ENCODE results near the gene PTPRG. TPM values are rescaled to one million over a fixed set of nuclear protein-coding genes. Genes with fewer than 3 reads are reported as not detected.

Gene PTPRG
- total RNA-seq, 2 experiments from 2014 or later = 0.13 to 0.70 TPM

DNA sequence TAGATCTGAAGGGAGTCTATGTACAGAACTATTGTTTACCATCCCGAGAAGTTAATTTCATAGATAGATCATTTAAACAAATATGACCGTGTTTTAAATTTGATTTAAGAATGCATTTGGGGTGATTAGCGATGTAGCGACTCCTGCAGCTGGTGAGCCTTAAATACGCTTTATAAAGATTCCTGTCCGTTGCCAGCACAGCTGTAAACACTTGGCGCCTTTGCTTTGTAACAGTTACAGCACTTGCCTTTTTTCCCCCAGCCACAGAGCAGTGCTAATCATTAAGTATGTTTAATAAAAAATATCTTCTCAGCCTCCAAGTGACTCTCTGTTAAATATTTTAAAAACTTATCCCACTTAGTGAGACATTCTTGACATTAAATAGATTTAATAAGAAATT, 478.2 kb downstream of the PTPRG start:
- CTCF ChIA-PET (ENCODE audit: unreplicated experiment) = no interaction called here

DNA sequence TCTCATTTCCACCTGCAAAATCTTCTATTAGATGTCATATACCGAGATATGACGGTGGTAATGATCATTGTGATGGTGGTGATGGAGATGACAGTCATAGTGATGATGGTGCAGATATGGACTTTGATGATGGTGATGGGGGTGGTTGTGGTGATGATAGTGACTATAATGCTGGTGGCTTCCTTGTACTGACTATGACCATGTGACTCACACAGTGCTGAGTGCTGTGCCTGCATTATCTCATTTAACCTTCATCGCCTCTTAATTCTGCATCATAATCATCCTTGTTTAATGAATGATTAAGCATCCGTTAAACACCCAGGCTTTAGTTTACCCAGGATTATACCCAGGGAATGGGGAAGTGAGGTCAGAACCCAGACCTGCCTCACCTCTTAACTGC, 480.3 kb downstream of the PTPRG start:
- Histone ChIP-seq H3K36me3 (ENCODE audit: insufficient read depth, low read length) (no peaks in the 10 kb centered on the region), H3K4me1 (ENCODE audit: insufficient read depth, low read length, poor library complexity, severe bottlenecking) (no peaks in the 10 kb centered on the region), H3K9me3 (ENCODE audit: low read length) (no peaks in the 10 kb centered on the region), H3K9me2 (ENCODE audit: insufficient read depth, low read length) (no peaks in the 10 kb centered on the region), H3K27ac (ENCODE audit: low read depth, low read length, poor library complexity, severe bottlenecking) (no peak overlapping the region), H2AFZ (ENCODE audit: low read length) (no peak overlapping the region), H3K4me3 (ENCODE audit: low read depth, low read length, poor library complexity, severe bottlenecking) (no peak overlapping the region), H3K79me2 (ENCODE audit: insufficient read depth, low read depth, low read length) (no peaks in the 10 kb centered on the region), H3K4me2 (ENCODE audit: low read length) (no peak overlapping the region), H4K20me1 (ENCODE audit: insufficient read depth, low read length) (no peaks in the 10 kb centered on the region)
- no TSS peak for BruUV-seq (replicated peaks)
- CTCF ChIA-PET (ENCODE audit: unreplicated experiment) = no interaction called here
- no peak for TF ChIP-seq EZH2phosphoT487 (IDR thresholded peaks at IDR 0.05; ENCODE audit: borderline replicate concordance, low read depth, low read length)
- TF ChIP-seq, protein P1, sequence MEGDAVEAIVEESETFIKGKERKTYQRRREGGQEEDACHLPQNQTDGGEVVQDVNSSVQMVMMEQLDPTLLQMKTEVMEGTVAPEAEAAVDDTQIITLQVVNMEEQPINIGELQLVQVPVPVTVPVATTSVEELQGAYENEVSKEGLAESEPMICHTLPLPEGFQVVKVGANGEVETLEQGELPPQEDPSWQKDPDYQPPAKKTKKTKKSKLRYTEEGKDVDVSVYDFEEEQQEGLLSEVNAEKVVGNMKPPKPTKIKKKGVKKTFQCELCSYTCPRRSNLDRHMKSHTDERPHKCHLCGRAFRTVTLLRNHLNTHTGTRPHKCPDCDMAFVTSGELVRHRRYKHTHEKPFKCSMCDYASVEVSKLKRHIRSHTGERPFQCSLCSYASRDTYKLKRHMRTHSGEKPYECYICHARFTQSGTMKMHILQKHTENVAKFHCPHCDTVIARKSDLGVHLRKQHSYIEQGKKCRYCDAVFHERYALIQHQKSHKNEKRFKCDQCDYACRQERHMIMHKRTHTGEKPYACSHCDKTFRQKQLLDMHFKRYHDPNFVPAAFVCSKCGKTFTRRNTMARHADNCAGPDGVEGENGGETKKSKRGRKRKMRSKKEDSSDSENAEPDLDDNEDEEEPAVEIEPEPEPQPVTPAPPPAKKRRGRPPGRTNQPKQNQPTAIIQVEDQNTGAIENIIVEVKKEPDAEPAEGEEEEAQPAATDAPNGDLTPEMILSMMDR (conservative IDR thresholded peaks at IDR 0.05; ENCODE audit: low read length) = no peak
- DNase-seq (ENCODE audit: low spot score) = no peak
- POLR2A ChIA-PET = no interaction called here
- intact Hi-C loops (cut with micrococcal nuclease; ENCODE audit: unreplicated experiment) = no loop called here

More for the DNA sequence above, 478.2 kb downstream of the PTPRG start:
- no peak overlapping the region for H3K27ac ChIP-seq (ENCODE audit: low read depth, low read length, poor library complexity, severe bottlenecking)
- DNase-seq (ENCODE audit: low spot score) = no peak
- no peaks in the 10 kb centered on the region for H3K9me3 ChIP-seq (ENCODE audit: low read length)
- H3K36me3 ChIP-seq (ENCODE audit: insufficient read depth, low read length) = no peaks in the 10 kb centered on the region
- no peak overlapping the region for H3K4me3 ChIP-seq (ENCODE audit: low read depth, low read length, poor library complexity, severe bottlenecking)
- H4K20me1 ChIP-seq (ENCODE audit: insufficient read depth, low read length) = no peaks in the 10 kb centered on the region
- H3K9me2 ChIP-seq (ENCODE audit: insufficient read depth, low read length) = no peaks in the 10 kb centered on the region
- POLR2A ChIA-PET = no interaction called here
- H3K79me2 ChIP-seq (ENCODE audit: insufficient read depth, low read depth, low read length) = no peaks in the 10 kb centered on the region
- H2AFZ ChIP-seq (ENCODE audit: low read length) = no peak overlapping the region
- no peak overlapping the region for H3K4me2 ChIP-seq (ENCODE audit: low read length)
- intact Hi-C loops (cut with micrococcal nuclease; ENCODE audit: unreplicated experiment) = no loop called here
- BruUV-seq (replicated peaks) = no TSS peak
- H3K4me1 ChIP-seq (ENCODE audit: insufficient read depth, low read length, poor library complexity, severe bottlenecking) = no peaks in the 10 kb centered on the region
- no peak for TF ChIP-seq EZH2phosphoT487 (IDR thresholded peaks at IDR 0.05; ENCODE audit: borderline replicate concordance, low read depth, low read length)
- TF ChIP-seq, protein P1 (conservative IDR thresholded peaks at IDR 0.05; ENCODE audit: low read length) = no peak

DNA sequence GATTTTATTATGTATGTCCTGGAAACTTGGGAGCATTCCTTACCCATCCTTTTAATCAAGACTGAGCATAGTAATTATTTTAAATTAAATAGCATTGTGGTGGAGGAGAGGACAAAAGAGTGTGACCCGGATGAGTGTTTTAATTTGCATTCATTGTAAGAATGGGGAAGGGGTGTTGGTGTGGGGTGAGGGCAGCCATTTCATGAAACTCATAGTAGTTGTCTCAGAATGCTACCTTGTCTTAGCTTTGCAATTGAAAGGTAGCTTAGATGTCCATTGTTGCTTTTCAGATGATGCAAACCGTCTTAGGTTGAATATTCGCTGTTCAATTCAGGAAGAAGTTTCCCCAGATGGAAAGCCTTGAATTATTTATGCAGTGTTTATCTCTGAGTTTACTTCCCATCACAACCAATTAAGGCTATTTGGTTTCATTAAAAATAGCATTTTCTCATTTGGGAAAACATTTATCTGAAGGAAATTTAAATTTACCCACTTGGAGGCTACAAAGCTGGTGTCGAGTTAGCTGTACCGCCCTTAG, 483.6 kb downstream of the PTPRG start:
- no TSS peak for BruUV-seq (replicated peaks)
- no peaks in the 10 kb centered on the region for H3K36me3 ChIP-seq (ENCODE audit: insufficient read depth, low read length)
- H3K27ac ChIP-seq (ENCODE audit: low read depth, low read length, poor library complexity, severe bottlenecking) = no peak overlapping the region
- POLR2A ChIA-PET = interaction anchor here (0.6 to 0.7 kb wide), 2 partner anchors 128 to 976 kb away, joined by 3 read pairs; no protein-coding TSS in a partner anchor
- intact Hi-C loops (cut with micrococcal nuclease; ENCODE audit: unreplicated experiment) = no loop called here
- DNase-seq (ENCODE audit: low spot score) = no peak
- no peaks in the 10 kb centered on the region for H3K9me3 ChIP-seq (ENCODE audit: low read length)
- no peak overlapping the region for H3K4me3 ChIP-seq (ENCODE audit: low read depth, low read length, poor library complexity, severe bottlenecking)
- no peak overlapping the region for H2AFZ ChIP-seq (ENCODE audit: low read length)
- no peaks in the 10 kb centered on the region for H3K9me2 ChIP-seq (ENCODE audit: insufficient read depth, low read length)
- CTCF ChIA-PET (ENCODE audit: unreplicated experiment) = no interaction called here
- H3K4me1 ChIP-seq (ENCODE audit: insufficient read depth, low read length, poor library complexity, severe bottlenecking) = no peaks in the 10 kb centered on the region
- H4K20me1 ChIP-seq (ENCODE audit: insufficient read depth, low read length) = no peaks in the 10 kb centered on the region
- H3K79me2 ChIP-seq (ENCODE audit: insufficient read depth, low read depth, low read length) = no peaks in the 10 kb centered on the region
- H3K4me2 ChIP-seq (ENCODE audit: low read length) = no peak overlapping the region
- no peak for TF ChIP-seq EZH2phosphoT487 (IDR thresholded peaks at IDR 0.05; ENCODE audit: borderline replicate concordance, low read depth, low read length)
- TF ChIP-seq, protein P1 (conservative IDR thresholded peaks at IDR 0.05; ENCODE audit: low read length) = no peak
